ENCODE data around the gene MC4R. TPM values are rescaled to one million over a fixed set of nuclear protein-coding genes. Genes with fewer than 3 reads are reported as not detected.
"Not testable (repeated sequence)": the region's sequence is repeated elsewhere in the genome, so short reads cannot be mapped to it uniquely, and the experiment has no call there.

MC4R gene
- not detected in 2 replicates for total RNA-seq (2014; rRNA removed; shearing (Covaris generic))

- DNase-seq (ENCODE audit: low read depth) = peak; percentile 81
Measured at GRCh38 chr18:60372596-60372995, at the start of gene MC4R. Gene MC4R, minus strand, starts transcription at chr18:60372775. Its CDS starts 426 bp downstream, at chr18:60372349.

- DNase-seq (ENCODE audit: low read depth) = not testable (repeated sequence)
Measured at GRCh38 chr18:60422306-60422705, 49.7 kb upstream of the MC4R start.

- no peak for DNase-seq (ENCODE audit: low read depth)
Measured at GRCh38 chr18:60421356-60422118, 49.0 kb upstream of the MC4R start.

GRCh38 chr18:60417946-60418345 lies 45.4 kb upstream of the MC4R start:
- DNase-seq (ENCODE audit: low read depth) = no peak

- DNase-seq (ENCODE audit: low read depth) = peak; percentile 12
Measured at GRCh38 chr18:60413944-60414547, 41.5 kb upstream of the MC4R start.

- peak; percentile 14 for DNase-seq (ENCODE audit: low read depth)
Measured at GRCh38 chr18:60411715-60412114, 39.1 kb upstream of the MC4R start.

GRCh38 chr18:60406721-60407120 lies 34.1 kb upstream of the MC4R start:
- no peak for DNase-seq (ENCODE audit: low read depth)

GRCh38 chr18:60404486-60405085 lies 32.0 kb upstream of the MC4R start:
- peak; percentile 22 for DNase-seq (ENCODE audit: low read depth)

GRCh38 chr18:60401346-60401745 lies 28.8 kb upstream of the MC4R start:
- DNase-seq (ENCODE audit: low read depth) = no peak

GRCh38 chr18:60391571-60392226 lies 19.1 kb upstream of the MC4R start:
- no peak for DNase-seq (ENCODE audit: low read depth)

GRCh38 chr18:60389314-60389713 lies 16.7 kb upstream of the MC4R start:
- DNase-seq (ENCODE audit: low read depth) = no peak

GRCh38 chr18:60385693-60386092 lies 13.1 kb upstream of the MC4R start:
- no peak for DNase-seq (ENCODE audit: low read depth)

- DNase-seq (ENCODE audit: low read depth) = no peak
Measured at GRCh38 chr18:60383893-60384292, 11.3 kb upstream of the MC4R start.

- DNase-seq (ENCODE audit: low read depth) = no peak
Measured at GRCh38 chr18:60377778-60378469, 5.3 kb upstream of the MC4R start.

- DNase-seq (ENCODE audit: low read depth) = no peak
Measured at GRCh38 chr18:60372132-60372531, 443 bp downstream of the MC4R start.

GRCh38 chr18:60358516-60358915 lies 14.1 kb downstream of the MC4R start:
- peak; percentile 13 for DNase-seq (ENCODE audit: low read depth)

GRCh38 chr18:60350941-60351340 lies 21.6 kb downstream of the MC4R start:
- DNase-seq (ENCODE audit: low read depth) = no peak

- DNase-seq (ENCODE audit: low read depth) = no peak
Measured at GRCh38 chr18:60350150-60350549, 22.4 kb downstream of the MC4R start.

GRCh38 chr18:60347526-60348045 lies 25.0 kb downstream of the MC4R start:
- no peak for DNase-seq (ENCODE audit: low read depth)

- DNase-seq (ENCODE audit: low read depth) = no peak
Measured at GRCh38 chr18:60339018-60339417, 33.6 kb downstream of the MC4R start.

GRCh38 chr18:60331890-60332289 lies 40.7 kb downstream of the MC4R start:
- no peak for DNase-seq (ENCODE audit: low read depth)

GRCh38 chr18:60329131-60329530 lies 43.4 kb downstream of the MC4R start:
- DNase-seq (ENCODE audit: low read depth) = no peak

All from Daoy (cell line).